Activated CD8-positive, alpha-beta T cell treated with anti-CD3 and anti-CD28 coated beads for 36 hours (primary cell): Measurements from ENCODE around the gene KRTAP10-5. TPM values are rescaled to one million over a fixed set of nuclear protein-coding genes. Genes with fewer than 3 reads are reported as not detected.
"Not testable (repeated sequence)": the region's sequence is repeated elsewhere in the genome, so short reads cannot be mapped to it uniquely, and the experiment has no call there.

Source experiments
- ATAC-seq: fragments of 200-7000 bp; cut with Tn5 transposase; one replicate; pipeline ENCODE4 v1.10.0; 2021; ENCODE audit warnings: mild to moderate bottlenecking, moderate library complexity
- CTCF ChIA-PET: fragments of 350-600 bp; sonication (Branson Sonifier 250); formaldehyde crosslinking; loops from one replicate; lab custom pipeline; 2021; ENCODE audit warnings: antibody characterized with exemption; lab: Charles Lee
- POLR2A ChIA-PET: fragments of 350-600 bp; sonication (Branson Sonifier 250); formaldehyde crosslinking; loops from one replicate; lab custom pipeline; 2021; ENCODE audit warnings: antibody characterized with exemption; lab: Charles Lee
- DNase-seq: peaks from one replicate; pipeline ENCODE4 v3.0.0-alpha.2; 2020
- H3K27ac Mint-ChIP-seq: one replicate; pipeline ENCODE4 v1.8.0; 2021; ENCODE audit warnings: mild to moderate bottlenecking, mixed read lengths
- H3K27me3 Mint-ChIP-seq: one replicate; pipeline ENCODE4 v1.8.0; 2021; ENCODE audit warnings: mixed read lengths
- H3K36me3 Mint-ChIP-seq: one replicate; pipeline ENCODE4 v1.8.0; 2021; ENCODE audit warnings: low read depth, mixed read lengths
- H3K4me1 Mint-ChIP-seq: one replicate; pipeline ENCODE4 v1.8.0; 2021; ENCODE audit warnings: low read depth, mixed read lengths
- H3K4me3 Mint-ChIP-seq: one replicate; pipeline ENCODE4 v1.8.0; 2021; ENCODE audit warnings: mild to moderate bottlenecking, moderate library complexity, mixed read lengths
- H3K9me3 Mint-ChIP-seq: one replicate; pipeline ENCODE4 v1.8.0; 2021; ENCODE audit warnings: mixed read lengths
- intact Hi-C: fragments of 100-400 bp; cut with micrococcal nuclease; formaldehyde crosslinking; loops from one replicate; pipeline ENCODE4 v1.10.0; 2022
- total RNA-seq, 2 experiments: library from RNA; stranded (reverse); gene quantifications; one replicate each; pipeline ENCODE4 v1.2.3, GENCODE V29; 2021
- TF ChIP-seq, protein P1 (sequence below): fragments of 200-600 bp; IDR thresholded peaks from one replicate; pipeline ENCODE4 v1.8.0; 2022; ENCODE audit warnings: antibody characterized with exemption, mild to moderate bottlenecking

The KRTAP10-5 gene
- total RNA-seq, 2 experiments from 2014 or later = not detected

DNA sequence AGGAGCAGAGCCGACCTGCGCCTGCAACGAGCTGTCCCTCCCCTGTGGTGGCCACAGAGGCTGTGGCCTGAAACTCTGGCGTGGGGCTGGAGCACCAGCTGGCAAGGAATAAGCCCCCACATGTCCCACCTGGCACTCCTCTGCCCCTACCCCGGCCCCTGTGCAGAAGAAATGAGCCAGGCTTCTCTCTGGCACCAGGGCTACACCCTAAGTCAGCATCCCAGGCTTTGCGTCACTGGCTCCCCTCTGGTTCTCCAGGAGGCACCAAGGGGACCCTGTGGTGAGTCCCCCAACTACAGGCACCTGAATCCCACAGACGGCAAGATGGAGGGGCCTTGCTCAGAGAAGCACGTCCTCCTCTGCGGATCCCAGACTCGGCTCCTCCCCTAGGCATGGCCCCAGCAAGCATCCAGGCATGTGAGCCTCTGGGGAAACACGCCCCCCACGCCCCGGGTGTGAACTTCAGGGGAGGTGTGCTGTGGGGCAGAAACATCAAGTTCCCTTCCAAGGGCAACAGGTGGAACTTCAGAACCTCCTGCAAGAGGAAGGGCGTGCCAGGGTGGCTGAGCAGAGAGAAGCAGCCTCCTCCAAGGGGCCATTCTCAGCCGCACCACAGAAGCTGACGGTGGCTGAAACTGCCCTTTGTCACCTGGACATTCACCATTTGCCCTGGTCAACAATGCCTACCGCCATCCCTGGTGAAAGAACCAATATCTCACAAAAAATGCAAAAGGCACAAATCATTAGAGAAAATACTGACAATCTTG, 22.9 kb upstream of the KRTAP10-5 start:
- H3K36me3 Mint-ChIP-seq = no peaks in the 10 kb centered on the region
- no peak for ATAC-seq
- CTCF ChIA-PET = no interaction called here
- POLR2A ChIA-PET = no interaction called here
- no peak for DNase-seq
- TF ChIP-seq, protein P1, sequence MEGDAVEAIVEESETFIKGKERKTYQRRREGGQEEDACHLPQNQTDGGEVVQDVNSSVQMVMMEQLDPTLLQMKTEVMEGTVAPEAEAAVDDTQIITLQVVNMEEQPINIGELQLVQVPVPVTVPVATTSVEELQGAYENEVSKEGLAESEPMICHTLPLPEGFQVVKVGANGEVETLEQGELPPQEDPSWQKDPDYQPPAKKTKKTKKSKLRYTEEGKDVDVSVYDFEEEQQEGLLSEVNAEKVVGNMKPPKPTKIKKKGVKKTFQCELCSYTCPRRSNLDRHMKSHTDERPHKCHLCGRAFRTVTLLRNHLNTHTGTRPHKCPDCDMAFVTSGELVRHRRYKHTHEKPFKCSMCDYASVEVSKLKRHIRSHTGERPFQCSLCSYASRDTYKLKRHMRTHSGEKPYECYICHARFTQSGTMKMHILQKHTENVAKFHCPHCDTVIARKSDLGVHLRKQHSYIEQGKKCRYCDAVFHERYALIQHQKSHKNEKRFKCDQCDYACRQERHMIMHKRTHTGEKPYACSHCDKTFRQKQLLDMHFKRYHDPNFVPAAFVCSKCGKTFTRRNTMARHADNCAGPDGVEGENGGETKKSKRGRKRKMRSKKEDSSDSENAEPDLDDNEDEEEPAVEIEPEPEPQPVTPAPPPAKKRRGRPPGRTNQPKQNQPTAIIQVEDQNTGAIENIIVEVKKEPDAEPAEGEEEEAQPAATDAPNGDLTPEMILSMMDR = no peak
- H3K9me3 Mint-ChIP-seq = peaks cover 8% of the 10 kb centered on the region
- intact Hi-C loops = no loop called here
- no peaks in the 10 kb centered on the region for H3K4me1 Mint-ChIP-seq
- no peak overlapping the region for H3K27ac Mint-ChIP-seq
- peaks cover 3% of the 10 kb centered on the region for H3K27me3 Mint-ChIP-seq
- no peak overlapping the region for H3K4me3 Mint-ChIP-seq

DNA sequence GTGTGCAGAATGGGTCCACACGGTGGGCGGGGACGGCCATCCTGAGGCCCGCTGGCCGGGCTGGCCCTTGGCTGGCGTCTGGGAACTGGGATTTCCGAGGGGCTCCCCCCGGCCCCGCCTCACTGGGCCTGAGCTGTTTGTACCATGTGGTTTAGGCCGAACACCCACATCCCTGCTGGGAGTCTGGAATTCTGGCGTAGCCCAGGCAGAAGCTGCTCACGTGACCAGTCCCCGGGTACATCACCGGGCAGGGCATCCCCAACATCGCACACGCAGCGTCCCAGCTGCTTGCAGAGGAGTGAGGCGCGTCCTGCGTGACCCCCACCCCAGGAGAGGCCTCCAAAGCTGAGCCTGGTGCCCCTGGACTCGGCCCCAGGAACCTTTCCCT, 22.1 kb upstream of the KRTAP10-5 start:
- DNase-seq (no peak), ATAC-seq (no peak)
- Mint-ChIP-seq H3K9me3 (peaks cover 8% of the 10 kb centered on the region), H3K27ac (no peak overlapping the region), H3K27me3 (peaks cover 3% of the 10 kb centered on the region), H3K4me1 (no peaks in the 10 kb centered on the region), H3K36me3 (no peaks in the 10 kb centered on the region), H3K4me3 (no peak overlapping the region)
- CTCF ChIA-PET = no interaction called here
- POLR2A ChIA-PET = no interaction called here
- intact Hi-C loops = no loop called here
- TF ChIP-seq, protein P1 = no peak

DNA sequence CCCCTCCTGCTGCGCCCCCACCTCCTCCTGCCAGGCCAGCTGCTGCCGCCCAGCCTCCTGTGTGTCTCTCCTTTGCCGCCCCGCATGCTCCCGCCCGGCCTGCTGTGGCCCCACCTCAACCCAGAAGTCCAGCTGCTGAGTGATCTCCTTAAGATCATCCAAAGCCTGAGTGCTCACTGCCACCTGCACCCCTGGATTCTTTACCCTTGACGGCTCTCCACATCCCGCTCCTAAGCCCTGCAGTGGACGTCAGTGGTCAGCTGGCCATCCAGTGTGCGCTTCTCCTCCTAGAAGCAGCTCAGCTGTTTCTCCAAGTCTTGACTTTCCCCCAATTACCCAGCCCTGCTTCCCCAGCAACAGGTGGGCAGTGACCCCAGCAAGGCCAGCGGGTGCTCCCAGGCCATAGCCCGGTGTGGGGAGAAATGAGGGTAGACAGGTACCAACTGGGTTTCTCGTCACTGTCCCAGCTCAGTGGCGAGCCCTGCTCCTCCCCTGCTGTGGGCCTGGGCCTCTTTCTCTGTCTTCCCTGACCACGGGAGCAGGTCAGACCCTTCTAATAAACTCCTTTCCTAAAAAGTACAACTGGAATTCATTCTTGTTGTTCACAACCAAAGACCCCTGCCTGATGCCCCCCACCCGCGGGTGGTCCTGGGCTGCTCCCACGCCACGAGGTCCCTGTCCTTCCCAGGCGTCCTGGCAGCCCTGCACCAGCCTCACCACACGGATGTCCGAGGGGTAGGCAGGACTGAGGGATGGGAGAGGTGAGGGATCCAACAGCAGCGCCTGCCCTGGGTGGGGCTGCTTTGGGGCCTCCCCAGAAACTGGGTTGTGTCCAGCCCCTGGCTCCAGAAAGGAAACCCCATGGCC, 21.4 kb upstream of the KRTAP10-5 start:
- DNase-seq (no peak), ATAC-seq (no peak)
- intact Hi-C loops = no loop called here
- ChIA-PET CTCF (no interaction called here), POLR2A (no interaction called here)
- Mint-ChIP-seq H3K27ac (no peak overlapping the region), H3K4me1 (no peaks in the 10 kb centered on the region), H3K9me3 (peaks cover 8% of the 10 kb centered on the region), H3K27me3 (peaks cover 3% of the 10 kb centered on the region), H3K4me3 (no peak overlapping the region), H3K36me3 (no peaks in the 10 kb centered on the region)
- TF ChIP-seq, protein P1 = no peak

DNA sequence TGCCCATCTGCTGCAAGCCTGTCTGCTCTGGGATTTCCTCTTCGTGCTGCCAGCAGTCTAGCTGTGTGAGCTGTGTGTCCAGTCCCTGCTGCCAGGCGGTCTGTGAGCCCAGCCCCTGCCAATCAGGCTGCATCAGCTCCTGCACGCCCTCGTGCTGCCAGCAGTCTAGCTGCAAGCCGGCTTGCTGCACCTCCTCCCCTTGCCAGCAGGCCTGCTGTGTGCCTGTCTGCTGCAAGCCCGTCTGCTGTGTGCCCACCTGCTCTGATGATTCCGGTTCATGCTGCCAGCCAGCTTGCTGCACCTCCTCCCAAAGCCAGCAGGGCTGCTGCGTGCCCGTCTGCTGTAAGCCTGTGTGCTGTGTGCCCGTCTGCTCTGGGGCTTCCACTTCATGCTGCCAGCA, 20.7 kb upstream of the KRTAP10-5 start:
- CTCF ChIA-PET, H3K27ac Mint-ChIP-seq, intact Hi-C loops, H3K4me1 Mint-ChIP-seq, POLR2A ChIA-PET, ATAC-seq, H3K4me3 Mint-ChIP-seq, DNase-seq, H3K9me3 Mint-ChIP-seq, H3K27me3 Mint-ChIP-seq, H3K36me3 Mint-ChIP-seq: not testable (repeated sequence)

DNA sequence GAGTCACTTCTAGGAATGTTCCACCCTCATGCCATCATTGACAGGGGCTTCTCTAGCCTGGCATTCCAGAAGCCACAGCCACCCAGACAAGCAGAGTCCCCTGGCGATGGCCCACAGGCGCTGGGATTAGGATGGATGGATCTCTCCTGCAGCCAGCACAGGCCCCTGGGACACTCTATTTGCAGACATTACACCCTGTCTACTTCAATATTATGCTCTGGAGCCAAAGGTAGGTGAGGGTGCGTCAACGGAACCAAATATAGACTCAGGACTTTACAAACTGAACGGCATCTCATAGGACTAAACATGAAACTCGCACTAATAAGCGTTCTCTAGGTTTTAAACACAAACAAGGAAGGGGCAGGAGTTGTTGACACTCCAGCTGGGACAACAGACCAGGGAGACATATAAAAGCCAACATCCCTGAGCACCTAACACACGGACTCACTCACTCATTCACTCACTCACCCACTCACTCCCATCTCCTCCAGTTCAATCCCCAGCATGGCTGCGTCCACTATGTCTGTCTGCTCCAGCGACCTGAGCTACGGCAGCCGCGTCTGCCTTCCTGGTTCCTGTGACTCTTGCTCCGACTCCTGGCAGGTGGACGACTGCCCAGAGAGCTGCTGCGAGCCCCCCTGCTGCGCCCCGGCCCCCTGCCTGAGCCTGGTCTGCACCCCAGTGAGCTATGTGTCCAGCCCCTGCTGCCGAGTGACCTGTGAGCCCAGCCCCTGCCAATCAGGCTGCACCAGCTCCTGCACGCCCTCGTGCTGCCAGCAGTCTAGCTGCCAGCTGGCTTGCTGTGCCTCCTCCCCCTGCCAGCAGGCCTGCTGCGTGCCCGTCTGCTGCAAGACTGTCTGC, 19.9 kb upstream of the KRTAP10-5 start, which contains the start of gene KRTAP10-7:
KRTAP10-7 (plus strand) TSS at position 480 of the 861 bp plus-strand sequence; CDS start at position 505, 25 bp downstream.
- intact Hi-C loops, POLR2A ChIA-PET, H3K9me3 Mint-ChIP-seq, H3K4me1 Mint-ChIP-seq, ATAC-seq, H3K27ac Mint-ChIP-seq, H3K27me3 Mint-ChIP-seq, H3K36me3 Mint-ChIP-seq, CTCF ChIA-PET, DNase-seq, H3K4me3 Mint-ChIP-seq: not testable (repeated sequence)
